IMR-90 (cell line): Measurements from ENCODE around the gene AREL1. TPM values are rescaled to one million over a fixed set of nuclear protein-coding genes. Genes with fewer than 3 reads are reported as not detected.

Experiments used
- ATAC-seq: fragments of 200-7000 bp; cut with Tn5 transposase; 2 replicates; pipeline ENCODE4 v1.9.1; 2020; ENCODE audit warnings: low read depth, mild to moderate bottlenecking, moderate library complexity
- BruUV-seq: library from RNA; stranded (reverse); fragments of 400-500 nt; replicated peaks from 2 replicates; lab custom pipeline; 2021; lab: Mats Ljungman, UMichigan
- CTCF ChIA-PET: fragments of 300-600 bp; formaldehyde crosslinking; extraction: SDS; loops from one replicate; lab custom pipeline; 2021; ENCODE audit warnings: antibody characterized with exemption; lab: Yijun Ruan, JAX
- POLR2A ChIA-PET: fragments of 300-600 bp; sonication (Branson Sonifier 250); formaldehyde crosslinking; loops from one replicate; lab custom pipeline; 2022; ENCODE audit warnings: antibody characterized with exemption; ENCODE audit not compliant: unreplicated experiment; lab: Charles Lee
- DNase-seq: peaks from one replicate; pipeline ENCODE4 v3.0.0; 2013
- H2AFZ ChIP-seq: replicated peaks from 2 replicates; pipeline ENCODE3; 2013; ENCODE audit warnings: low read length, mild to moderate bottlenecking; ENCODE audit not compliant: poor library complexity
- H2AK5ac ChIP-seq: 2 replicates; pipeline ENCODE4 v1.6.1; 2013; ENCODE audit warnings: low read depth, low read length, inconsistent platforms
- H2AK9ac ChIP-seq: replicated peaks from 2 replicates; pipeline ENCODE3; 2013; ENCODE audit warnings: mild to moderate bottlenecking, low read depth, low read length, moderate library complexity; ENCODE audit not compliant: poor library complexity
- H2BK120ac ChIP-seq: 2 replicates; pipeline ENCODE4 v1.6.1; 2013; ENCODE audit warnings: low read depth, low read length, inconsistent platforms
- H2BK15ac ChIP-seq: 3 replicates; pipeline ENCODE4 v1.6.1; 2013; ENCODE audit warnings: low read depth, low read length, inconsistent platforms
- H2BK20ac ChIP-seq: 2 replicates; pipeline ENCODE4 v1.6.1; 2013; ENCODE audit warnings: low read depth, mild to moderate bottlenecking, inconsistent platforms, low read length, moderate library complexity
- H2BK5ac ChIP-seq: 2 replicates; pipeline ENCODE4 v1.6.1; 2013; ENCODE audit warnings: mild to moderate bottlenecking, low read depth, low read length, inconsistent platforms; ENCODE audit not compliant: poor library complexity, severe bottlenecking
- H3K14ac ChIP-seq: replicated peaks from 2 replicates; pipeline ENCODE4 v1.6.1; 2013; ENCODE audit warnings: low read depth, low read length, inconsistent platforms
- H3K18ac ChIP-seq: 2 replicates; pipeline ENCODE4 v1.6.1; 2013; ENCODE audit warnings: low read depth, low read length, control low read depth
- H3K23ac ChIP-seq: 2 replicates; pipeline ENCODE4 v1.6.1; 2013; ENCODE audit warnings: low read depth, low read length, inconsistent platforms
- H3K27ac ChIP-seq: 2 replicates; pipeline ENCODE4 v1.5.1; 2013; ENCODE audit warnings: mild to moderate bottlenecking, control low read depth, low read length; ENCODE audit not compliant: insufficient read depth
- H3K27me3 ChIP-seq: 2 replicates; pipeline ENCODE4 v1.6.1; 2013; ENCODE audit warnings: low read length; ENCODE audit not compliant: control insufficient read depth, insufficient read depth
- H3K36me3 ChIP-seq: 2 replicates; pipeline ENCODE4 v1.6.1; 2013; ENCODE audit warnings: low read length, mixed read lengths; ENCODE audit not compliant: control insufficient read depth, insufficient read depth
- H3K4ac ChIP-seq: 2 replicates; pipeline ENCODE4 v1.6.1; 2013; ENCODE audit warnings: low read depth, low read length, inconsistent platforms
- H3K4me1 ChIP-seq: 2 replicates; pipeline ENCODE4 v1.6.1; 2013; ENCODE audit warnings: low read length, mixed read lengths; ENCODE audit not compliant: control insufficient read depth, insufficient read depth
- H3K4me2 ChIP-seq: 2 replicates; pipeline ENCODE4 v1.6.1; 2013; ENCODE audit warnings: low read depth, mild to moderate bottlenecking, control low read depth, low read length, moderate library complexity
- H3K4me3 ChIP-seq: 2 replicates; pipeline ENCODE4 v1.5.1; 2013; ENCODE audit warnings: low read depth, mild to moderate bottlenecking, control low read depth, low read length, moderate library complexity; ENCODE audit not compliant: insufficient read depth
- H3K56ac ChIP-seq: 2 replicates; pipeline ENCODE4 v1.6.1; 2013; ENCODE audit warnings: low read length, inconsistent platforms; ENCODE audit not compliant: insufficient read depth; ENCODE audit errors: extremely low read depth
- H3K79me1 ChIP-seq, 2 experiments: 2 replicates each; pipeline ENCODE4 v1.6.1; 2013; ENCODE audit warnings: low read length in 2 of 2, inconsistent platforms in 1 of 2, low read depth in 1 of 2
- H3K9ac ChIP-seq: 2 replicates; pipeline ENCODE4 v1.6.1; 2013; ENCODE audit warnings: low read depth, low read length, control low read depth
- H3K9me1 ChIP-seq: 2 replicates; pipeline ENCODE4 v1.6.1; 2013; ENCODE audit warnings: low read length, inconsistent platforms; ENCODE audit not compliant: insufficient read depth
- H3K9me3 ChIP-seq: 2 replicates; pipeline ENCODE4 v1.6.1; 2013; ENCODE audit warnings: low read length; ENCODE audit not compliant: control insufficient read depth, insufficient read depth
- H4K20me1 ChIP-seq: 2 replicates; pipeline ENCODE4 v1.6.1; 2013; ENCODE audit warnings: low read length, inconsistent platforms; ENCODE audit not compliant: insufficient read depth
- H4K5ac ChIP-seq: 2 replicates; pipeline ENCODE4 v1.6.1; 2013; ENCODE audit warnings: mild to moderate bottlenecking, low read depth, low read length, control low read depth
- H4K8ac ChIP-seq, 2 experiments: 2 replicates each; pipeline ENCODE4 v1.6.1; 2013; ENCODE audit warnings: low read depth in 2 of 2, low read length in 2 of 2, control low read depth in 1 of 2, inconsistent platforms in 1 of 2
- H4K91ac ChIP-seq: 2 replicates; pipeline ENCODE4 v1.6.1; 2013; ENCODE audit warnings: low read depth, low read length, inconsistent platforms; ENCODE audit not compliant: insufficient read depth
- CEBPB ChIP-seq: IDR thresholded peaks from 2 replicates; pipeline ENCODE4 v1.6.1; 2012; ENCODE audit warnings: low read depth, low read length, improper control_type of control experiment
- CHD1 ChIP-seq: IDR thresholded peaks from 2 replicates; pipeline ENCODE4 v1.6.1; 2012; ENCODE audit warnings: low read depth, low read length, improper control_type of control experiment
- CTCF ChIP-seq: conservative IDR thresholded peaks from 2 replicates; pipeline ENCODE4 v1.5.1; 2012; ENCODE audit warnings: mild to moderate bottlenecking, low read depth, low read length, improper control_type of control experiment
- ELK1 ChIP-seq: fragments of 150-350 bp; IDR thresholded peaks from 2 replicates; pipeline ENCODE4 v1.6.1; 2016; ENCODE audit warnings: low read depth, mild to moderate bottlenecking, low read length, moderate library complexity, borderline replicate concordance
- FOS ChIP-seq: fragments of 150-350 bp; IDR thresholded peaks from 2 replicates; pipeline ENCODE4 v1.6.1; 2016; ENCODE audit warnings: low read depth, low read length
- MAFK ChIP-seq: IDR thresholded peaks from 2 replicates; pipeline ENCODE4 v1.6.1; 2012; ENCODE audit warnings: low read depth, low read length, improper control_type of control experiment
- MAZ ChIP-seq: IDR thresholded peaks from 2 replicates; pipeline ENCODE4 v1.6.1; 2012; ENCODE audit warnings: low read depth, mild to moderate bottlenecking, low read length, improper control_type of control experiment, moderate library complexity, borderline replicate concordance
- MXI1 ChIP-seq: IDR thresholded peaks from 2 replicates; pipeline ENCODE4 v1.6.1; 2012; ENCODE audit warnings: low read depth, mild to moderate bottlenecking, low read length, moderate library complexity, borderline replicate concordance
- NFE2L2 ChIP-seq: fragments of 150-350 bp; IDR thresholded peaks from 2 replicates; pipeline ENCODE4 v1.6.1; 2016; ENCODE audit warnings: low read depth, mild to moderate bottlenecking, low read length
- POLR2A ChIP-seq: IDR thresholded peaks from 2 replicates; pipeline ENCODE4 v1.6.1; 2012; ENCODE audit warnings: mild to moderate bottlenecking, low read depth, low read length
- RAD21 ChIP-seq: IDR thresholded peaks from 2 replicates; pipeline ENCODE4 v1.6.1; 2012; ENCODE audit warnings: low read length, improper control_type of control experiment
- RCOR1 ChIP-seq: IDR thresholded peaks from 2 replicates; pipeline ENCODE4 v1.6.1; 2012; ENCODE audit warnings: mild to moderate bottlenecking, low read length, improper control_type of control experiment; ENCODE audit not compliant: insufficient replicate concordance
- SMC3 ChIP-seq: fragments of 150-350 bp; IDR thresholded peaks from 2 replicates; pipeline ENCODE4 v1.6.1; 2016; ENCODE audit warnings: low read depth, mild to moderate bottlenecking, antibody characterized with exemption, low read length, moderate library complexity
- WGBS, 2 experiments: methylation state at CpG; one replicate each; pipeline versions ENCODE4 v1.1.5 to v1.1.7; 2013; ENCODE audit warnings: missing lambda C conversion rate in 2 of 2; ENCODE audit not compliant: insufficient read length in 1 of 2; ENCODE audit errors: extremely low coverage in 2 of 2; 5-methylcytosine and 5-hydroxymethylcytosine counted together
- dilution Hi-C: fragments of 300-500 bp; cut with HindIII; formaldehyde crosslinking; loops from one replicate; pipeline ENCODE4 v1.14.3; 2018; ENCODE audit warnings: low sequenced_read_pairs; ENCODE audit not compliant: unreplicated experiment
- in situ Hi-C: fragments of 300-500 bp; cut with MboI; formaldehyde crosslinking; loops from 3 replicates; pipeline ENCODE4 v1.14.3; 2019; ENCODE audit warnings: low sequenced_read_pairs, inconsistent platforms, mixed read lengths
- intact Hi-C: fragments of 100-400 bp; cut with micrococcal nuclease; formaldehyde crosslinking; loops from 2 replicates; pipeline ENCODE4 v1.10.0; 2022
- polyA plus RNA-seq, 3 experiments: library from polyadenylated mRNA; depleted of rRNA; stranded (reverse); fragments of >200 nt; gene quantifications; 2 replicates each; pipeline ENCODE4 v1.2.3, GENCODE V29; 2012; ENCODE audit warnings: low replicate concordance in 1 of 3
- total RNA-seq: library from RNA; depleted of rRNA; stranded (reverse); fragments of >200 nt; gene quantifications from 2 replicates; pipeline ENCODE4 v1.2.3, GENCODE V29; 2012

AREL1 gene
- total and polyA plus RNA-seq, 2 of the 4 experiments (the other 2 are of a cell fraction): 30.0 to 39.3 TPM

DNA sequence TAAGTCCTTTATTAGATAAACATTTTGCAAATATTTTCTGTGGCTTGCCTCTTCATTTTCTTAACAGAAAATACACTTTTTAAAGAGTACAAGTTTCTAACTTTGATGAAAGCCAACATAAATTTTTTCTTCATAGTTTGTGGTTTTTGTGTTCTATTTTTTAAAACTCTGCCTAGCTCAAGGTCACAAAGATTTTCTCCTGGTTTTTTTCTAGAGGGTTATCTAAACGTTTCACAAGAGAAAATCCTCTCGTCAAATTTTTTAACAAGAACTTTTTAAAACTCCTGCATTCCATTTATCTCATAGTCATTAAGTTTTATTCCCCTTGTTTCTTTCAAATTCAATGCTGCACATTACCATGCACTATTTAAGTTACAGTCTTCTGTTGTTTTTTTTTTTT is 8.2 kb downstream of the AREL1 start:
- WGBS, 2 experiments: no CpG with 5 or more reads among the region's 2 CpGs
- peaks cover 32 to 56% of the 10 kb centered on the region in 2 experiments for H3K79me1 ChIP-seq

More for the DNA sequence above, 8.2 kb downstream of the AREL1 start:
- H3K9me3 ChIP-seq: peaks cover 3% of the 10 kb centered on the region; the same call in 1 of the 2 replicates
- H2BK15ac ChIP-seq: no peak overlapping the region
- no peak for TF ChIP-seq NFE2L2
- TF ChIP-seq RAD21: no peak
- TF ChIP-seq POLR2A: no peak
- no peak for TF ChIP-seq RCOR1
- no peak for TF ChIP-seq CHD1
- no peak for TF ChIP-seq MAZ
- no peak for TF ChIP-seq SMC3
- TF ChIP-seq MAFK: no peak
- no peak for TF ChIP-seq CEBPB
- no peak for TF ChIP-seq FOS
- no peak for TF ChIP-seq CTCF
- no peak for TF ChIP-seq ELK1
- TF ChIP-seq MXI1: no peak
- H2BK5ac ChIP-seq: no peak overlapping the region
- in situ Hi-C loops (no loop called here), dilution Hi-C loops (no loop called here), intact Hi-C loops (no loop called here)
- H4K5ac ChIP-seq: no peak overlapping the region
- no peak overlapping the region for H3K23ac ChIP-seq
- no peak overlapping the region for H2AK5ac ChIP-seq
- no peak overlapping the region for H3K14ac ChIP-seq
- POLR2A ChIA-PET: no interaction called here
- no peak overlapping the region for H3K18ac ChIP-seq
- H2BK120ac ChIP-seq: no peak overlapping the region
- DNase-seq: no peak
- H3K56ac ChIP-seq: no peak overlapping the region
- no peak overlapping the region for H3K4me3 ChIP-seq
- no peak overlapping the region for H2AK9ac ChIP-seq
- H3K9ac ChIP-seq: no peak overlapping the region
- no peak overlapping the region for H3K4me2 ChIP-seq
- H4K8ac ChIP-seq: no peak overlapping the region
- ATAC-seq: no peak
- peaks cover 28% of the 10 kb centered on the region for H4K20me1 ChIP-seq
- H3K36me3 ChIP-seq: no peaks in the 10 kb centered on the region
- peaks cover 2% of the 10 kb centered on the region; the same call in 1 of the 2 replicates for H3K4me1 ChIP-seq
- no TSS peak for BruUV-seq
- no peak overlapping the region for H2BK20ac ChIP-seq
- H3K27ac ChIP-seq: no peak overlapping the region
- H4K91ac ChIP-seq: no peak overlapping the region
- H3K9me1 ChIP-seq: peaks cover 4% of the 10 kb centered on the region
- H3K27me3 ChIP-seq: no peaks in the 10 kb centered on the region
- CTCF ChIA-PET: no interaction called here
- H2AFZ ChIP-seq: no peak overlapping the region
- no peak overlapping the region for H3K4ac ChIP-seq
